Hippocampal formation (tissue), 2 donors: ENCODE results near the gene BBS4.
"Not testable (repeated sequence)": the region's sequence is repeated elsewhere in the genome, so short reads cannot be mapped to it uniquely, and the experiment has no call there.

Source experiments
- DNase-seq, 2 donors: peaks; one replicate each; lab custom pipeline; 2025; lab: John Stamatoyannopoulos, UW

The BBS4 gene

DNA sequence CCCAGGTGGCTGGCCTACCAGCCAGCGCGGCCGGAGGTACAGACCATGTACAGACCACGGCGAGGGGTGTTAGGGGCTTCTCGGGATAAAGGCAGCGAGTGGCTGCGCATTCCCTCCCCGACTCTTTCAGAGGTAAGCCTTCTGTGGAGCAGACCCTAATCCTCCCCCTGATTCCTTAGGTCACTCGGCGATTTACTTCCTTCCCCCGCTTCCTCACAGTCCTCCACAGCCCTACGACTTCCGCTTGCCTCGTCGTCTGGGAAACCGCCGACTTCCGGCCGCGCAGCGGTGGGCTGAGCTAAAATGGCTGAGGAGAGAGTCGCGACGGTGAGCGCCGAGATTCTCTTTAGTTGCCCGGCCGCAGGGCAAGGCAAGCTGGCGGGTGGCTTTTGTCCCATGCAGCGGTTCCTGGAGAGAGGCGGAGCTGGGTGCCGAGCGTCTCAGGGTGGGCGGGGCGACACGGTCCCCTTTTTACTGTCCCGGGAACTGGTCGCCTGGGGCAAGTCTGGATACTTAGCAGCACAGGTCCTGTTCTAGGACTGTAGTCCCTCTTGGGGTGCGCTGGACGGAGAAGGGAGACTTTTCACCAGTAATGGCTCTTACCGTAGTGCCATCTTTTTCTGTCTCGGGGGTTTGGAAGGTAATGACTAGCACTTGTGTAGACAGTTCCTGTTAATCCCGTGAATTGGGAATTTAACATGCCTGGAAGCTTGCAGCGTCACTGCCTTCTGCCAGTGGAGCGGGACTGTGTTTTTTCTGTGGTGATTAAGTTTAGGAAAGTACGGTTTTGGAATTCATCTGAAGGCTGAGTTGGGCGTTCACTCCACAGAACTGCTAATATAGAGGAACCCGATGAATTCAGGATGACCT is at the start of gene BBS4, which contains the start of gene HIGD2B:
TSS of gene BBS4 (plus strand) at position 283 of the 870 bp plus-strand sequence. CDS start at position 304, 21 bp downstream.
TSS of gene HIGD2B (minus strand) at position 258 of the 870 bp plus-strand sequence. CDS start 9,808 bp downstream, outside the sequence.
- DNase-seq, result no peak

DNA sequence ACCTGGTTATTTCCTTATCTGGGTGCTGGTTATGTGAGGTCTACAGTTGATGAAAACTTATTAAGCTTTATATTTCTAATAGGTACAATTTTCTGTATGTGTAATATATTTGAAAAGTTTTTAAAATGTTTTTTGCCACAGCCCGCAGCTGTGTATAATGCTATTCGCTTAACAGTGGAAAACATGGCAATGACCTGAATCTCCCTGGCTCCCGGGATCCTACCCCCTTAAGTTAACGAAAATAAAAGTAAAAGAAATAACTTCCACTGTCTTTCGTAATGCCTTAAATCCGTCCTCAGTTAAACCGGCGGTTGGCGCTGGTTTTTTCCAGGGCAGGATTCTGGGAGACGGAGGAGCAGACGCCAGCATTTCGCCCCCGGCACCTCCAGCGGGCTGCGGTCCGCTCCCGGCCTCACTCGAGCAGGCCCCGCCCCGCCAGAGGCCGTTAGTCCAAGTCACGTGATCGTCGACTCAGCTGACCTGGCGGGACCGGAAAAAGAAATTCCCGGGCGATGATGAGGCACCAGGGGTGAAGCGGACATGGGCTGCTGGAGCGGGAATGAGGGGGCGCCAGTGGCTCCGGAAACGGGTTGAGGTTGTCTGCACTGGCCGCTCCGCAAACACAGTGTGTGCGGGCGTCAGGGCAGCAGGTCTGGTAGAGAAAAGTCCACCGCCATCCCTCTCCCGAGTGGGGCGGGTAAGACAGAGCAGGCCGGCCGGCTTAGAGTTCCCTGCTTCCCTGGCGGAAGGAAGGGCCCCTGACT is 49.3 kb upstream of the BBS4 start:
- not testable (repeated sequence) for DNase-seq

DNA sequence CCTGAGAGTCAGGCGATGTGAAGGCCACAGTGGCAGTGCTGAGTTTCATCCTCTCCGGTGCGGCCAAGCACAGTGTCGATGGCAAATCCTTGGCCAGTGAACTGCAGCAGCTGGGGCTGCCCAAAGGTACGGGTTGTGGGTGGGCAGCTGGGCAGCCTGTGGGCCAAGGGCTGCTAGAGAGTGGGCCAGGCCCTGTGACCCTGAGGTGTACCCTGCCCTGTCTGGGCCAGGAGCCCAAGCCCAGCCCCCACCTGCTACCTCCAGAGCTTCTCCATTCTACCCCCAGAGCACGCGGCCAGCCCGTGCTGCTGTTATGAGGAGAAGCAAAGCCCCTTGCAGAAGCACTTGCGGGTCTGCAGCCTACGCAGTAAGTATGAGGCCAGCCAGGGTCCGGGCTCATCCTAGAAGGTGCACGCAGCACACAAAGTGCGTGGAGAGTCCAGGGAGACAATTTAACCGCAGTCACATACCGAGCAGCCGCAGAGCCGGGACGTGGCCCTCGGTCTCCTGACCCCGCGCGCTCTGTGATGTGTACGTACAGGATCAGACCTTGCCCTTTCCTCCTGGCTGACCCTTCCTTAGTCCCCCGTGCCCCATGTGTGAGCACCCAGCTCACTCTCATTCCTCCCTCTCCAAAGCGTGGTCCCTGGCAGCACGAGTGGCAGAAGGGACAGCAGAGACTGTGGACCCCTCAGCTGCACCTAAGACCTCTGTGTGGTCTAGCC is 46.1 kb upstream of the BBS4 start:
- not testable (repeated sequence) for DNase-seq

DNA sequence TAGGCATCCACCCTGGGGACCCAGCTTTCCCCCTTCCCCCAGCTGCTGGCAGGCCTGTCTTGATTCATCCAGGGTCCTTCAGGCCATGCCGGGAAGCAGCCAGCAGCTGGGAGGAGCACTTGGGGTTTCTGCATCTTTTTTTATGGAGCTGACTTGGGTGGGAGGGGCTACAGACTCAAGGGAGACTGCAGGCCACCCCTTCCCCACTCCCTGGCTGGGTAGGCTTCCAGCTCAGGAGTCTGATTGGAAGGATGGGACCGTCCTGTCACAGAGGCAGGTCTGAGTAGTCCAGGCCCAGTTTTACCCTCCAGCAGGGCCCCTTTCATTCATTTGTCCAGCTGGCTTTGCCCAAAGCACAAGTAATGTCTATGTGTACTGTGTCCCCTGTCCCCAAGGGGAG is 43.7 kb upstream of the BBS4 start:
- not testable (repeated sequence) for DNase-seq

DNA sequence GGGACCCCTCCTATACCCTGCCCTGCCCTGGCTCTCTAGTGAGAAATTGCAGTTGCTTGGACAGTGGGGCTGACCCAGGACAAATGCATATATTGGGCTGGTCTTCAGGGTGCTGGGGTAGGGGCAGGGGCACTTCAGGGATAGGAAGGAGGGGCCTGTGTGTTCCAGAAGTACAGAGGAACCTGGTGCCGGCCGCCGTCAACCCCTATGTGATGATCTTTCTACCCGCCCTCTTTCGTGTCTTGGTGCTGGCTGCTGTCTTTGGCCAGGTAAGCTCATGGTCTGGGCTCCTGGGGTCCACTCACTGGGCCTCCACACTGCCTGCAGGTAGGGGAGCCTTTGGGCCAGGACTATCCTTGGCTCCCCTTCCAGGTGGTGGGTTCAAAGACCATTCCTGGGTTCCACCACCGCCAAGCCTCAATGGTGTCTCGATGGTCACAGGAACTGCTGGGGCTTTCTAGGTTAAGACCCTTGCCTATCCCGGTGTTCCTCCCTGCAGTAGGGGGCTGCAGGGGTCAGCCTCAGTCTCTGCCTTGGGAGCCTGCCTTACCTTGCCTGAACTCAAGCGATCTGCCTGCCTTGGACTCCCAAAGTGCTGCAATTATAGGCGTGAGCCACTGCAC is 37.3 kb upstream of the BBS4 start:
- DNase-seq, result not testable (repeated sequence)

DNA sequence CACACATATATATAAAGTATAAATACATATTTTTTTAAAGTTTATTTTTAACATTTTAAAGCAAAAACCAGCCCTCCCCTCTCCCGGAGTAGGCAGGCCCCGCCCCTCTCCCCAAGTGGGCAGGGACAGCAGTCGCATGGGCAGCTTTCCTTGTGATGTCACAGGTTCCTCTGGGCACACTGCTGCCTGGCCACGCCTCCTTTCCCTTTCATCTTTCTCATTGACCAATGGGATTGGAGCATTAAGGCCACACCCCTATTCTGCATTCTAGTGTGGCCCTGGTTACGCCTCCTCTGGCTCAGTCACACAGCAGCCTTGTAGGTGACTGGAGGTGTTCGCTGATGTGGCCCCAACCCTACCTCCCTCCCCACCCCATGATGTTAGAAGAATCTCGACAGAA is 31.6 kb upstream of the BBS4 start, which contains the start of gene GOLGA6B:
TSS of gene GOLGA6B (plus strand) at position 301 of the 400 bp plus-strand sequence. CDS start at position 342, 41 bp downstream.
- DNase-seq, result not testable (repeated sequence)

DNA sequence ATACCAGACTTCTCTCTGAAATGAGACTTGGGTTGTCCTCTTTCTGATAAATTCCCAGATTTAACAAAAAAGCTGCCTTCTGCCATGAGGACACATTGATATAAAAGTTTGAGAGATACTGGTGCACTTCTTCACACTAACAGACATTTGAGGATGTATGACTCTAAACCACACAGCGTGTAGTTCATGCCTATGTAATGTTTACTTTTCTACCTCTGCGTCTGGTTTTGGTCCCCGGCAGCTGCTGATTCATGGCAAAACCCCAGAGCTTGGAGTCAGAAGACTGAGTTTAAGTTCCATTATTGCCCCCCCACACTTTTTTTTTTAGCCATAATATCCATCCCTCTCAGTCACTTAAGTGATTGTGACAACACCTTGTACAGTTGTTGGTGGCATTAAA is 30.0 kb upstream of the BBS4 start:
- not testable (repeated sequence) for DNase-seq

- not testable (repeated sequence) for DNase-seq
Measured at GRCh38 chr15:72661081-72661480, 24.9 kb upstream of the BBS4 start.

DNA sequence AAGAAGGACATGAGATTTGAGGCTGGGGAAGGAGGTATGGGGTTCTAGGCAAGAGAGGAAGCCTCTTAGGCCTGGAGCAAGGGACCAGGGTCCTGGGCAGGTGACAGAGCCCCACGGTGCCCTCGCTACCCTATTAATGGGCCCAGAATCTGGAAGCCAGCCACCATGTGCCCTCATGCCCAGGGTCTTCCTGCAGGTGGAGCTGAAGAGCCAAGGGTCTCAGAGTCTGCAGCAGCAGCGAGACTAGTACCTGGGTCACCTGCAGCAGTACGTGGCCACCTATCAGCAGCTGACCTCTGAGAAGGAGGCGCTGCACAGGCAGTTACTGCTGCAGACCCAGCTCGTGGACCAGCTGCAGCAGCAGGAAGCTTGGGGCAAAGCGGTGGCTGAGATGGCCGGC is 22.1 kb upstream of the BBS4 start:
- not testable (repeated sequence) for DNase-seq

DNA sequence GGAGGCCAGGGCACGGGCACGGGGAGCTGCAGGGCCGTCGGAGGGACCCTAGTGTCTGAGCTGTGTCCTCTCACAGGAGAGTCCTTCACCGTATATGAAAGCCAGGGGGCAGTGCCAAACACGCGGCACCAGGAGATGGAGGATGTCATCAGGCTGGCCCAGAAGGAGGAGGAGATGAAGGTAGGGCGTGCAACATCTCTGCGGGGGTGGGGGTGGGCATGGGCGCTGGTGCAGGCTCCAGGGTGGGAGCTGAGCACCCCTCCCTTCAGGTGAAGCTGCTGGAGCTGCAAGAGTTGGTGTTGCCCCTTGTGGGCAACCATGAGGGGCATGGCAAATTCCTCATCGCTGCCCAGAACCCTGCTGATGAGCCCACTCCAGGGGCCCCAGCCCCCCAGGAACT is 20.3 kb upstream of the BBS4 start:
- DNase-seq, result not testable (repeated sequence)

DNA sequence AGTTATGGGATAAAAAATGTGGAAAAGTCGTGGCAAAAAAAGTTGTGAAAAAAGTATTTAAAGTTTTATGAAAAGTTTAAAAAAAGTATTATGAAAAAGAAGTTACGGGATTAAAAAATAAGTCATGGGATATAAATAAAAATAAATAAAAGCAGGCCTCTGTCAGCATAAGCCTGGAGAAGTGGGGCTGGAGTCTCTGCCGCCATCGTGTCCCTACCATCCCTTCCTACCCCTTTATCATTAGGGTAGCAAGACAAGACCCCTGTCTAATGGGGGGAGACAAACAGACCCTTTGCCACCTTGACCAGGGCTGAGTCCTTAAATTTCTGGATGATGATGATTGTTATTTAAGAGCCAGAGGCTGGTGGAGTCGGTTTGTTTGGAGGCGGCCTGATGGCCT is 16.2 kb upstream of the BBS4 start:
- not testable (repeated sequence) for DNase-seq

- not testable (repeated sequence) for DNase-seq
Measured at GRCh38 chr15:72670656-72671352, 15.2 kb upstream of the BBS4 start.

- no peak for DNase-seq
Measured at GRCh38 chr15:72671525-72671924, 14.5 kb upstream of the BBS4 start.

DNA sequence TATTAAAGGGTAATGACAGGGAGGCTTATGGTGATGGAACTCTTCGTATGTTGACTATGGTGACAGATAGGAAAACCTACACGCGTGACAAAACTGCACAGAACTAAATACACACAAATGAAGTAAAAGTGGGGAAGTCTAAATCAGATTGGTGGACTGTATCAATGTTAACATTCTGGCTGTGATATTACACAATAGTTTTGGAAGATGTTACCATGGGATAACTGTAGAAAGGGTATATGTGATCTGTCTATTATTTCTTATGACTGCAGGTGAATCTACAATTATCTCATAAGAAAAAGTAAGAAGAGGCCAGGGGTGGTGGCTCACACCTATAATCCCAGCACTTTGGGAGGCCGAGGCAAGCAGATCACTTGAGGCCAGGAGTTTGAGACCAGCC is 9.2 kb upstream of the BBS4 start:
- no peak for DNase-seq

- DNase-seq, result no peak
Measured at GRCh38 chr15:72680931-72681330, 5.1 kb upstream of the BBS4 start.

- no peak for DNase-seq
Measured at GRCh38 chr15:72682772-72683171, 3.2 kb upstream of the BBS4 start.

DNA sequence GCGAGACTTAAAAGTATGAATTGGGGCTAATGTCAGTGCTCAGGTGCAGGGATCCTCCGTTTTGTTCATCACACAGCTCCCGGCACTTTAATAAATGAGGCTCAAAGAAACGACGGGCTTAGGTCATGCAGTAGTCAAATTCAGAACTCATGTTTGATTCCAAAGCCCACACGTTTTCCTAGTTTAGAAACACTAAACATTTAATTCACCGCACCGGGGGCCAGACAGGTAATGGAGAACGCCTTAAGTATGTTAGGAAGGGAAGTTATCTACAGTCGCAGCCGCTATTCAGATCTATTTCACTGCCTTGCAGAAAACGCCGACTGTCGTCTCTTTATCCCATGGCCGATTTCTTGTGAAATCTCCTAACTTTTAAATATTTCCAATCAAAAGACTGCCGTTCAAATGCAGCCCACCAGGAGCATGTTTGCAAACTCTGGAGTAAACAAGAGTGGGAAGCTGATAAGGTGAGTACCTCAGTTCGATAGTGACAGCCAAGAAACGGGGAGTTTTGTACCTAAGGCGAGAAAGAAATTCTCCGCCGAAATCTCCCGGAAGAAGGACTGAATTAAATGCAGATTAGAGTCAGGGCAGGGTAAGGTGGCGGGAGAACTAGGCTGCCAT is 594 bp upstream of the BBS4 start:
- no peak for DNase-seq

- DNase-seq, result no peak
Measured at GRCh38 chr15:72688697-72689096, 2.7 kb downstream of the BBS4 start.

- no peak for DNase-seq
Measured at GRCh38 chr15:72690938-72691337, 4.9 kb downstream of the BBS4 start.

DNA sequence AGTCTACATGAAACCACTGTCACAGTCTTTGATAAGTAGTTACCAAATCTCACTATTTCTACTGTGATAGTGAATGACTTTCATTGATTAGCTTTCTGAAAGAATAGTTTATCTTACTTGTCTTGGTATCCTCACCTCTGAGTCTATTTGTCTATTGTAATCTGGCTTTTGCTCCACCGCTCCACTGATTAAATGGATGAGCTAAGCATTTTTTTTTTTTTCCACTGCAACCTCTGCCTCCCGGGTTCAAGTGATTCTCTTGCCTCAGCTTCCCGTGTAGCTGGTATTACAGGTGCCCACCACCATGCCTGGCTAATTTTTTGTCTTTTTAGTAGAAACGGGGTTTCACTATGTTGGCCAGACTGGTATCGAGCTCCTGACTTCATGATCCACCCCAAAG is 12.9 kb downstream of the BBS4 start:
- no peak for DNase-seq
